Measurements from ENCODE around the gene TAOK2. TPM values are rescaled to one million over a fixed set of nuclear protein-coding genes. Genes with fewer than 3 reads are reported as not detected.

TAOK2 gene
- total and polyA plus RNA-seq, 2 of the 13 experiments (the other 11 are each of a cell fraction or from before 2014, with no cell fraction given), result 17.4 to 43.2 TPM

- TF ChIP-seq, protein P1, sequence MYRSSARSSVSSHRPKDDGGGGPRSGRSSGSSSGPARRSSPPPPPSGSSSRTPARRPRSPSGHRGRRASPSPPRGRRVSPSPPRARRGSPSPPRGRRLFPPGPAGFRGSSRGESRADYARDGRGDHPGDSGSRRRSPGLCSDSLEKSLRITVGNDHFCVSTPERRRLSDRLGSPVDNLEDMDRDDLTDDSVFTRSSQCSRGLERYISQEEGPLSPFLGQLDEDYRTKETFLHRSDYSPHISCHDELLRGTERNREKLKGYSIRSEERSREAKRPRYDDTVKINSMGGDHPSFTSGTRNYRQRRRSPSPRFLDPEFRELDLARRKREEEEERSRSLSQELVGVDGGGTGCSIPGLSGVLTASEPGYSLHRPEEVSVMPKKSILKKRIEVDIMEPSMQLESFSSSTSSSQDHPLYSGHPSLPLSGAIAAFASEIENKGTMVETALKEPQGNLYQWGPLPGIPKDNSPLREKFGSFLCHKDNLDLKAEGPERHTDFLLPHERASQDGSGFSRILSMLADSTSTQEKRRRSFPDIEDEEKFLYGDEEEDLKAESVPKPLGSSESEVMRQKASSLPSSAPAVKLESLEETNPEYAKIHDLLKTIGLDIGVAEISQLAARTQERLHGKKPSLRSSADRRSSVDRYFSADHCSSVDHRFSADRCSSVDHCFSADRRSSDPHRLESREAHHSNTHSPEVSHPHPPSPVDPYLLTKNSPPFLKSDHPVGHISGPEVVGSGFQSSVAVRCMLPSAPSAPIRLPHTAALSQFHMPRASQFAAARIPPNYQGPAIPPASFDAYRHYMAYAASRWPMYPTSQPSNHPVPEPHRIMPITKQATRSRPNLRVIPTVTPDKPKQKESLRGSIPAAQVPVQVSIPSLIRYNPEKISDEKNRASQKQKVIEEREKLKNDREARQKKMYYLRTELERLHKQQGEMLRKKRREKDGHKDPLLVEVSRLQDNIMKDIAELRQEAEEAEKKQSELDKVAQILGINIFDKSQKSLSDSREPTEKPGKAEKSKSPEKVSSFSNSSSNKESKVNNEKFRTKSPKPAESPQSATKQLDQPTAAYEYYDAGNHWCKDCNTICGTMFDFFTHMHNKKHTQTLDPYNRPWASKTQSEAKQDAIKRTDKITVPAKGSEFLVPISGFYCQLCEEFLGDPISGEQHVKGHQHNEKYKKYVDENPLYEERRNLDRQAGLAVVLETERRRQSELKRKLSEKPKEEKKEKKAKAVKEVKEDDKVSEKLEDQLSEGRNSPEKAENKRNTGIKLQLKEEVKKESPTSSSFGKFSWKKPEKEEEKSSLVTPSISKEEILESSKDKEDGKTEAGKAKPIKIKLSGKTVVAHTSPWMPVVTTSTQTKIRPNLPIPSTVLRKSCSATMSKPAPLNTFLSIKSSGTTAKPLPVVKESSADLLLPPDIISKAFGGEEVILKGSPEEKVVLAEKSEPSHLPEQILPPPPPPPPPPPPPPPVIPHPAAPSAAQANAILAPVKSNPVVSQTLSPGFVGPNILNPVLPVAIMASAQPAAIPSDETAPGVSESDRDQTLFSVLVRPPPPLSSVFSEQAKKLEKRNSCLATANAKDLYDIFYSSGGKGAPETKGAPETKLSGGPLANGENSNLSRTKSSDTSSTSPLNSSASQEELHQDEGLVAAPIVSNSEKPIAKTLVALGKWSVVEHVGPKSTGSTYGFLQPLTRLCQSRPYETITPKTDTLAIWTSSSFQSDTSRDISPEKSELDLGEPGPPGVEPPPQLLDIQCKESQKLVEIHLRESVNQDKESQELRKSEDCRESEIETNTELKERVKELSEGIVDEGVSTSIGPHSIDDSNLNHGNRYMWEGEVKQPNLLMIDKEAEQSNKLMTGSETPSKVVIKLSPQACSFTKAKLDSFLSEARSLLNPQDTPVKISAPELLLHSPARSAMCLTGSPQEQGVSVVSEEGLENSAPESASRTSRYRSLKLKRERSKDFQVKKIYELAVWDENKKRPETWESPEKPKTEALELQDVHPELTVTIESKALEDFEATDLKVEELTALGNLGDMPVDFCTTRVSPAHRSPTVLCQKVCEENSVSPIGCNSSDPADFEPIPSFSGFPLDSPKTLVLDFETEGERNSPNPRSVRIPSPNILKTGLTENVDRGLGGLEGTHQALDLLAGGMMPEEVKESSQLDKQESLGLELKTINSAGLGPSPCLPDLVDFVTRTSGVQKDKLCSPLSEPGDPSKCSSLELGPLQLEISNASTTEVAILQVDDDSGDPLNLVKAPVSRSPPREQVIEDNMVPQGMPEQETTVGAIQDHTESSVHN (CRISPR knock-in tag; IDR thresholded peaks at IDR 0.05), result no peak
- TF ChIP-seq DPF2 (CRISPR knock-in tag; IDR thresholded peaks at IDR 0.05; ENCODE audit: borderline replicate concordance, low read depth) (peak; percentile 60; the same call in 1 of the 2 replicates), ZBTB1 (CRISPR knock-in tag; IDR thresholded peaks at IDR 0.05; ENCODE audit: borderline replicate concordance) (no peak), RBAK (CRISPR knock-in tag; IDR thresholded peaks at IDR 0.05) (no peak), RARG (CRISPR knock-in tag; IDR thresholded peaks at IDR 0.05; ENCODE audit: low read depth) (no peak), ZNF235 (CRISPR knock-in tag; IDR thresholded peaks at IDR 0.05; ENCODE audit: borderline replicate concordance) (no peak), JDP2 (CRISPR knock-in tag; IDR thresholded peaks at IDR 0.05; ENCODE audit: borderline replicate concordance) (no peak), CHD2 (IDR thresholded peaks at IDR 0.05; ENCODE audit: low read depth, low read length) (no peak), ZFX (CRISPR knock-in tag; IDR thresholded peaks at IDR 0.05; ENCODE audit: low read depth) (0 out of 2 replicates have a peak, but pooled peaks have one; percentile 30)
- TF ChIP-seq, protein P2, sequence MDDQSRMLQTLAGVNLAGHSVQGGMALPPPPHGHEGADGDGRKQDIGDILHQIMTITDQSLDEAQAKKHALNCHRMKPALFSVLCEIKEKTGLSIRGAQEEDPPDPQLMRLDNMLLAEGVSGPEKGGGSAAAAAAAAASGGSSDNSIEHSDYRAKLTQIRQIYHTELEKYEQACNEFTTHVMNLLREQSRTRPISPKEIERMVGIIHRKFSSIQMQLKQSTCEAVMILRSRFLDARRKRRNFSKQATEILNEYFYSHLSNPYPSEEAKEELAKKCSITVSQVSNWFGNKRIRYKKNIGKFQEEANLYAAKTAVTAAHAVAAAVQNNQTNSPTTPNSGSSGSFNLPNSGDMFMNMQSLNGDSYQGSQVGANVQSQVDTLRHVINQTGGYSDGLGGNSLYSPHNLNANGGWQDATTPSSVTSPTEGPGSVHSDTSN (CRISPR knock-in tag; IDR thresholded peaks at IDR 0.05; ENCODE audit: borderline replicate concordance), result no peak
- TF ChIP-seq, protein P3, sequence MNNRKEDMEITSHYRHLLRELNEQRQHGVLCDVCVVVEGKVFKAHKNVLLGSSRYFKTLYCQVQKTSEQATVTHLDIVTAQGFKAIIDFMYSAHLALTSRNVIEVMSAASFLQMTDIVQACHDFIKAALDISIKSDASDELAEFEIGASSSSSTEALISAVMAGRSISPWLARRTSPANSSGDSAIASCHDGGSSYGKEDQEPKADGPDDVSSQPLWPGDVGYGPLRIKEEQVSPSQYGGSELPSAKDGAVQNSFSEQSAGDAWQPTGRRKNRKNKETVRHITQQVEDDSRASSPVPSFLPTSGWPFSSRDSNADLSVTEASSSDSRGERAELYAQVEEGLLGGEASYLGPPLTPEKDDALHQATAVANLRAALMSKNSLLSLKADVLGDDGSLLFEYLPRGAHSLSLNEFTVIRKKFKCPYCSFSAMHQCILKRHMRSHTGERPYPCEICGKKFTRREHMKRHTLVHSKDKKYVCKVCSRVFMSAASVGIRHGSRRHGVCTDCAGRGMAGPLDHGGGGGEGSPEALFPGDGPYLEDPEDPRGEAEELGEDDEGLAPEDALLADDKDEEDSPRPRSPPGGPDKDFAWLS (CRISPR knock-in tag; IDR thresholded peaks at IDR 0.05; ENCODE audit: borderline replicate concordance), result no peak
- TF ChIP-seq, protein P4, sequence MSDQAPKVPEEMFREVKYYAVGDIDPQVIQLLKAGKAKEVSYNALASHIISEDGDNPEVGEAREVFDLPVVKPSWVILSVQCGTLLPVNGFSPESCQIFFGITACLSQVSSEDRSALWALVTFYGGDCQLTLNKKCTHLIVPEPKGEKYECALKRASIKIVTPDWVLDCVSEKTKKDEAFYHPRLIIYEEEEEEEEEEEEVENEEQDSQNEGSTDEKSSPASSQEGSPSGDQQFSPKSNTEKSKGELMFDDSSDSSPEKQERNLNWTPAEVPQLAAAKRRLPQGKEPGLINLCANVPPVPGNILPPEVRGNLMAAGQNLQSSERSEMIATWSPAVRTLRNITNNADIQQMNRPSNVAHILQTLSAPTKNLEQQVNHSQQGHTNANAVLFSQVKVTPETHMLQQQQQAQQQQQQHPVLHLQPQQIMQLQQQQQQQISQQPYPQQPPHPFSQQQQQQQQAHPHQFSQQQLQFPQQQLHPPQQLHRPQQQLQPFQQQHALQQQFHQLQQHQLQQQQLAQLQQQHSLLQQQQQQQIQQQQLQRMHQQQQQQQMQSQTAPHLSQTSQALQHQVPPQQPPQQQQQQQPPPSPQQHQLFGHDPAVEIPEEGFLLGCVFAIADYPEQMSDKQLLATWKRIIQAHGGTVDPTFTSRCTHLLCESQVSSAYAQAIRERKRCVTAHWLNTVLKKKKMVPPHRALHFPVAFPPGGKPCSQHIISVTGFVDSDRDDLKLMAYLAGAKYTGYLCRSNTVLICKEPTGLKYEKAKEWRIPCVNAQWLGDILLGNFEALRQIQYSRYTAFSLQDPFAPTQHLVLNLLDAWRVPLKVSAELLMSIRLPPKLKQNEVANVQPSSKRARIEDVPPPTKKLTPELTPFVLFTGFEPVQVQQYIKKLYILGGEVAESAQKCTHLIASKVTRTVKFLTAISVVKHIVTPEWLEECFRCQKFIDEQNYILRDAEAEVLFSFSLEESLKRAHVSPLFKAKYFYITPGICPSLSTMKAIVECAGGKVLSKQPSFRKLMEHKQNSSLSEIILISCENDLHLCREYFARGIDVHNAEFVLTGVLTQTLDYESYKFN (CRISPR knock-in tag; conservative IDR thresholded peaks at IDR 0.05), result peak; percentile 75
Observed at GRCh38 chr16:30016555-30017276, 43.0 kb downstream of the TAOK2 start (continued).

All from HepG2 (cell line).